HS-5 (cell line): ENCODE measurements around the gene PLCB1.
"Not testable (repeated sequence)": the region's sequence is repeated elsewhere in the genome, so short reads cannot be mapped to it uniquely, and the experiment has no call there.

Experiments used
- DNase-seq: peaks from one replicate; pipeline ENCODE4 v3.0.0-alpha.2; 2012; ENCODE audit warnings: low read depth

Gene PLCB1

DNA sequence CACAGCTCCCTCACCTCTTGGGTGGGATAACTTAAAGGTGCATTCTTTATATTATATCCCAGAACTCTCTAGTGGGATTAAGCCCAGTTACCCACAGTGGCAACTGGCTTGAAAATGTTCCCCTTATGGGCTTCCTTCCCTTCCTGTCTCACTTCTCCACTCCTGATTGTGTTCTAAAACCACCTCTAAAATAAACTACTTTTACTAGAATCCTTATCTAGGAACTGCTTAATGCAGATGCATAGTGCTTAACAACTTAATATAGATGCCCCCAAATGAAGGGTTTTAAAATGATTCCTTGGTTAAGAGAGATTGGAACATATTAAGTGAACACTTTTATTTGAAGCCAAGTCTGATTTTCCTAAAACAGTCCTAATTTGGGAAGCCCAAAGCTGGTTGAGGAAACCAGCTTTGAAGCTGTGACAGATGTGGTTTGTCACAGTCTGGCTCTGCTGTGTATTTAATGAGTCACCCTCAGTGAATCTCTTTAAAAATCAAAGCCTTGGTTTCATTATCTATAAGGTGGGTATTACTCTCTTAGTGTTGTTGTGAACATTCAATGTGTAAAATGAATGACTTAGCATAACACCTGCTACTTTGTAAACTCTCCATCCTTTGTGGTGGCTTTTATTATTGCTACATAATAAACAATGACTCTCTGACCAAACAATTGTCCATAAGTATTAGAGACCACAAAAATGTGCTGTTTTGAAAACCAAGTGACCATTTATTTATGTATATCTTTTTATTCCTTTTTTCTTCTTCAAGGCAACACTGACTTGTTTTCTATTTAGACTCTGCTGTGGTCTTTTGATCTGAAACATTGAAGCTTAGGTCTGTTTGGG is 24.4 kb downstream of the PLCB1 start:
- no peak for DNase-seq

DNA sequence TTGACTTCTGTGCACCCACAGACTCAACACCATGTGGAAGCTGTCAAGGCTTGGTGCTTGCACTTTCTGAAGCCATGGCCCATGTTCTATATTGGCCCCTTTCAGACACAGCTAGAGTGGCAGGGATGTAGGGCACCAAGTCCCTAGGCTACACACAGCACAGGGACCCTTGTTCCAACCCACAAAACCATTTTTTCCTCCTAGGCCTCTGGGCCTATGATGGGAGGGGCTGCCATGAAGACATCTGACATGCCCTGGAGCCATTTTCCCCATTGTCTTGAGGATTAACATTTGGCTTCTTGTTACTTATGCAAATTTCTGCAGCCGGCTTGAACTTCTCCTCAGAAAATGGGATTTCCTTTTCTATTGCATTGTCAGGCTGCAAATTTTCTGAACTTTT is 27.2 kb downstream of the PLCB1 start:
- not testable (repeated sequence) for DNase-seq

DNA sequence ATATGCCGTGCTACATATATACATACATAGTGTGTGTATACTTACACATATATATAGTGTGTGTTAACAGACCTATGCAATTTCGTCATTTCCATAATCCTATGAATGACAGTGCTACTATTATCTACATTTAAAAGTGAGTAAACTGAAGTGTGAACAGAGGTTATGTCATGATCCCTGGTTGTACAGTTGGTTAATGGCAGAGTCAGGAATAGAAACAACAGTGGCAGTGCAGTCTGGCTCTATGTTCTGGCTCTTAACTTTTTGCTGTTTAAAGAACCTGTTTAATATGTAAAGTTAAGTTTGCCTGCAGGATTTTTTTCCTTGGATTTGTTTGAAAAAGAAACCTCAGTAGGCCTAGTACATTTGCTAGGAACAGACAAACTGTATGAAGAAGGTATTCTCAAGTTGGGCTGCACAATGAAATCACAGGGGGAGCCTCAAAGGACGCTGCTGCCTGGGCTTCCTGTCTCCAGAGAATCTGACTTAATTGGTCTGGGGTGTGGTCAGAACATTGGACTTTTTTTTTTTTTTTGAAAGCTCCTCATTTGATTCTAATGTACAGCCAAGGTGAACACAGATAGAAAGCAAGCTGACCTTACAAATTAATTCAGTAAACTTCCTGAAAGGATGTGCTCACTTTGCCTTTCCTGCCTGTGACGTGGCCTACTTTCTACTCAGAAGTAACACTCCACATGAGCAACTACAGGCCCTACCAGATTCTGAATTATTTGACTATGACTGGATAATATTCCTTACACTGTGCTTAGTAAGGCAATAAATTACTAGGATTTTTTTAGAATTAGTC is 29.4 kb downstream of the PLCB1 start:
- no peak for DNase-seq

DNA sequence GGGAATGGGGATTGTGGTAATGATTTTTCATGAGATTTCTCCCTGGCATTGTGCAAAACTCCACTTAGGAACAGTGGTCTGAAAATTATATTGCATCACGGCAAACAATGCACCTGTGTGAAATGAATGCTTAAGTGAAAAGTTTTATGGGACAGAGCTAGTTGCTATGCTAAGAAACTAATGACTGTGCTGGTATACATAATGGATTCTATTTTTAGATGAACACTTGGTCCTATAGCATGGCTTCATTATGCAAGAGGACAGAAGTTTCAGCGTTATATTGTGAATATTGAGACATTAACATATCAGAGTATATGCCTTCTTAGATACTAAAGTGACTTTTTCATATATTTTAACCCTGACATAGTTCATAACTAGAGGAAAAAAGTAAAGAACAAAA is 30.5 kb downstream of the PLCB1 start:
- DNase-seq, result no peak

DNA sequence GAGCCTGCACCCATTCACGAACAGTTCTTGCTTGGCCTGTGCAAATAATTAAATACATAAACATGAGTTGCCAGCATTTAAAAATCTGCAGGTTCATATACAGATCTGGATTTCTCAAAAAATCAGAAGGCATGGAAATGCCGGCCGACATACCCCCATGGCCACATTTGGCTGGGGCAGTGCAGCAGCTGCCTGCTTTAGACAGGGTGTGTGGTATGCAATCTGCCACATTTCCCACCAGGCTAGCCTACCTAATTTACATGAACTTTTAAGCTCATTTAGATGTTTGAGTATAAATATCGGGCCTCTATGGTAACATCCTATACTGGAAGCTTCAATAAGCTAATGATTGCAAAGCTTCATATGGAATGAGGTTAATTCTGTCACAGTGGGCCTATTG is 31.5 kb downstream of the PLCB1 start:
- no peak for DNase-seq

DNA sequence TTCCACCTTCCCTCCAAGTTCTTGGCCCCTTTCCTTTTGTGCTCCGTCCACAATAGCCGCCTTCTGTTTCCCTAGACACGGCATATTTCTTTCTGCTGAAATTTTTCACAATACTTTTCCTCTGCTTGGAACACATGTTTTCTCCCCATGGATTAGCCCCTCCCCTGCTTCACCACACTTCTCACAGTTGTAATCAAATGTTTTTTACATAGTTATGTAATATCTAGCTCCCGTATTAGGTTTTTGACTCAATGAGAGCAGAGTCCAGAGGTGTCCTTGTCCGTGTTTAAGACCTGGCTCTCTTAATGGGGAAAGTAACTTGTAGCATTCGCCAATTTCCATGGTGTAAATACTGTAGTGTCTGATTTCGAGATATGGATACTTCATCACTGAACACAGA is 34.7 kb downstream of the PLCB1 start:
- DNase-seq, result no peak

DNA sequence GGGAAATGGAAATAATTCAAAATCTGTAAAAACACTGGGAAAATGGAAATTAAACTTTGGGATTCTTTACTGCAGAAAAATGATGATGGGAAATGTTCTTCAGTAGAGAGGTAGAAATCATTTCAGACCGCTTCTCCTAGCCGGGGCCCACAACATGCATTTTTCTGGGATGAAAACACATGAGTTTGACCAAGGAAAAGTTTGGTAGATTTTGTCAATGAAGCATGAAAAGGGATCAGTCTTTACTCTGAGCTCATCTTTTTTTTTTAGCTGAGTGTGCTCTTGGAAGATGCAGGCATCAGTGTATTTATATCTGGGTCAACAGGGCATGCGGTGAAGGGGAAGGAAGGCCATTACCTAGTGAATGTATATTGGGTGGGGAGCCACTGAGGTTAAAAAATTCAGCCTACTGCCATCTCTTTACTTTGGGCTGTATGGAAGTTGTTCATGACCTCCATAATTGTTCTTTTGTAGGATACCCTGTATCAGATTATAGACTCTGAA is 36.8 kb downstream of the PLCB1 start:
- no peak for DNase-seq

DNA sequence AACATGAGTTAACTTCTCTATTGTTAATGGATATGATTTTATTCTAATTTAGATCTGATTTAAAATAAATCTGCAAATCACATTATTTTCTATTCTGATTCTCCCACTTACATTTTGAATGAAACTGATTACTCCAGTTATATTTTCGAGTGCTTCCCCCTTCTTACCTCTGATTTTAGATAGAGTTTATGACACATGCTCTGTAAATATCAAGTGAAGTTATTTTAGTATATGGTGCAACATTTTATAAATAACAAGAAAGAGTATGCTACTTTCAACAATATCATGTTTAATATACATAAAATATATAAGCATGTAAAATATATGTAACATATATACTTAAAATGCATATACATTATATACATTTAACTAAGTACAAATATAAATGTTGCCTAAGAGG is 38.9 kb downstream of the PLCB1 start:
- no peak for DNase-seq

DNA sequence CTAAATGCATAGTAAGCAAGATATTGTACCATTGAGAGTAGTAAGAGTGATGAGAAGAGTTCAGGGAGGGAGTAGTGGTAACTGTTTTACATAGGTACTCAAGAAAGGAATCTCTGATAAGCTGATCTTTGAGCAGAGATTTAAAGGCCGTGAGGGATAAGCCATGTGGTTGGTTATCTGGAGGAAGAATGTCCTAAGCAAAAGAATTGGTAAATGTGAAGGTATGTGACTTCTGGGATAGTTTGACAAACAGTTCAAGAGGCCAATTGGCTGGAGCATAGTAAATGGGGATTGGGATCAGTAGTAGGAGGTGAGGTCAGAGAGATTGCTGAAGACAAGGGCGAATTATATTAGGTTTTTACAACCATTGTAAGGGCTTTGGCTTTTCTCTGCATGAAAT is 40.1 kb downstream of the PLCB1 start:
- DNase-seq, result no peak

DNA sequence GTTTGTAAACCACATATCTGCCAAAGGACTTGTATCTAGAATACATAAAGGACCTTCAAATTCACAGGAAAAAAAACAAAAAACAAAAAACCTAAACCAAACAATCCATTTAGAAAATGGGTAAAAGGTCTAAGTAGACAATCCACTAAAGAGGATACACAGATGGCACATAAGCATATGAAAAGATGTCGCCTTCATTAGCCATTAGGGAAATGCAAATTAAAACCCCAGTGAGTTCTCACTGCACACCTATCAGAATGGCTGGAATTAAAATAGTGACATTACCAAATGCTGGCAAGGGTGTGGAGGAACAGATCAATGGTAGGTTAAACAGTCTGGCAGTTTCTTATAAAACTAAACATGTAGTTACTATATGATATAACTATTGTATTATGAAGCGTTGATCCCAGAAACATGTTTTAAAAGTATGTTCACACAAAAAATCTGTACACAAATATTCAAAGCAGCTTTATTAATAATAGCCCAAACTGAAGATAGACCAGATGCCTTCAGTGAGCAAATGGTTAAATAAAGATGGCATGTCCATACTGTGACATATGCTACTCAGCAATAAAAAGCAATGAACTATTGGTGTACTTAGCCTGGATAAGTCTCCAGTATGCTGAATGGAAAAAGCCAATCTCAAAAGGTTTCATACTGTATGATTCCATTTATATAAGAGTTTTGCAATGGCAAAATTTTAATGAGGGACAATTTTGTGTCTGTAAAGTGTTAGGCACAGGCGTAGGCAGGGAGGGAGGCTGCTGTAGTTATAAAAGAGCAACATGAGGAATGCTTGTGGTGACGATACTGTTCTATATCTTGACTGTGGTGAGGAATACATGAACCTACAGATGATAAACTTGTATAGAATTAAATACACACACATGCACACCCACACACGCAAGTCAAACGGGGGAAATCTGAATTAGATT is 43.9 kb downstream of the PLCB1 start:
- no peak for DNase-seq

DNA sequence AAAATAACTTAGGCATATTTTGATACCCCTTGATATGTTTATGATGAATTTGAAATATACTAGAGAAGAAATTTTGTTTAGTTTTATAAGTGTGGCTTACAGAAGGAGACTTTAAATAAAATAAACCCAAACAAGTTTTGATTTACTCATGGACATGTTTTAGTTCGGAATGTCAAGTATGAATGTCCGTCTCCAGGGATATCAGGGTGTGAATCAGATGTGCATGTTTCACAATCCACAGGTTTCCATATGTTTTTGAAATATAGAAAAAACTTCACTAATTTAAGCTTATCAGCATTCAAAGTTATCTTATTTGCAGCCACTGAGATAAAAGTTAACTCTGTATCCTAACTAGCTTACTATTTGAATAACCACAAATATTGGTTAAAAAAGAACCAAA is 51.5 kb downstream of the PLCB1 start:
- DNase-seq, result peak; percentile 2

DNA sequence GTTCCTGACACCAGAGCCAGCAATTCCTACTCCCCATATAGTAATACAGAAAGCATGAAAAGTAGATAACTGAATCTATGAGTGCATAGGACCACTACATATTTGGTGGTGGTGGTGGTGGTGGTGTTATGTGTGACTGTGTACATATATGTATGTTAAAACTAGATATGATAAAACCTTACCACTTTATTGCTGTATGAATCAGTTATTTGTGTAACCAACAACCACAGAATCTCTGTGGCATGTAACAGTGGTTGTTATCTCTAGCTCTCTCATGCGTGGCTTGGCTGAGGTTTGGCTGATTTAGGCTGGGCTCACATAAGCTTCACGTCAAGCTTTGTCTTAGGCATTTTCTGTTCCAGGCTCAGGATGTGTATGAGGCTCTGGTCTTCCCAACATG is 55.7 kb downstream of the PLCB1 start:
- DNase-seq, result no peak

DNA sequence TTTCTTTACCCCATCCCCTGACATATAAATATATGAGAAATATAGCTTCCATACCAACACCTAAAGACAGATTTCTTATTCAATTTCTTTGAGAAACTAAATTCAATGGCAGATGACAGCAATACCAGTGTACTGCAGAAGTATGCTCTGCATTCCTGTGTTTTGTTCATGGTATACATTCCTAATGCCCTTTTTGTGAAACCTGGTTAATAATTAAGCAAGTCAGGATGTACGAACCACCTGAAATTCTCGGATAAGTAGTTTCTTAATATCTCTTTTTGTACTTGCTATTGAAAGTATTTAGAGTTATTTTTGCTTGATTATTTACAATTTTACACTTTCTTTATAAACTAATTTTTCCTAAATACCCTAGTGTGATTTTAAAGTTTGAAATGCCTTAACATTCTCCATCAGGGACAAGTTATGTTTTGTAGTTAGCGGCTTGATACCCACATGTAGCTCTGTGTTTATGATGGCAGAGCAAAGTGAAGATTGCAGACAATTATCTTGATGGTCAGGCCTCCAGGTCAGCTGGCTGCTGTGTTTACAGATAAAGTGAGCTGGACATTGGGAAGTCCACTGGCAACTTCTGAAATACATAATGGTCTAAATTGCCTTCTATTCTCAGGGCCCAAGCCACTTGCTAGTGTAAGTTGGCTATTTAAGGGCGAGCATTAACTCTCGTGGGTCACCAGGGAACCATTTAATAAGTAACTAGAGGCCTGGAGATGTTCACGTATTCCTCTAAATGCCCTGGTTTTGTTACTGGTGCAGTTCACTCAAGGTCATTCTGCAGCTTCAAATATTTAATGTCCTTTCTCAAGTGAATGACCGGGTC is 58.2 kb downstream of the PLCB1 start:
- DNase-seq, result no peak

DNA sequence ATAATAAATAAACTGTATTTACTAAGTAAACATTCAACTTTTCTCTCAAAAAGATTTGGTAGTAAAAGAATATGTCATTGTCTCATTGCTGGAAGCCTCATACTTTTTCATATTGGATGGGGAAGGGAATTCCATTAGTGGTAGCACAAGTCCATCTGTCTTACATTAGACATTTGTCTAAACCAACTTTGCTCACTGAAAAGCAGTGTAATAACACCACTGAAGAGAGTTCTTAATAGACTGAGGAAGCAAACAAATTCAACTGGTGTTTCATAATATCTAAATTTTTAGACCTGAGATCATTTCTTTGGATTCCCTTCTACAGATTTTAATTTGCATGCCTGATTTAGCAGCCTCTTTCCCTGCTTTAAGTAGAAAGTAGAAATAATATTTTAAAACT is 62.7 kb downstream of the PLCB1 start:
- no peak for DNase-seq

DNA sequence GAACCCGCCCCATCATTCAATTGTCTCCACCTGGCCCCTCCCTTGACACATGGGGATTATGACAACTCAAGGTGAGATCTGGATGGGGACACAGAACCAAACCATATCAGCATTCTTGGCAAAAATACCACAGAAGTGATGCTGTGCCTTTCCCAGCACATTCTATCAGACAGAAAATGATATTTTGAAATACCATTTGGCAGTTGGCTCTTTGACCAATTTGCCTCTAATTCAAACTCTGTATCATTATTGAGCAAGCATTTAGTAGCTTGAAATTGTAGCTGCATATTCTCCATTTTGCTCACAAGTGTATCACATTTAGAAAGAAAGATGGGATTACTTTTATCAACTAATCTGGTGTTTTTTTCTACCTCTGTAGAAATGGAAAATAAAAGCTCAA is 64.0 kb downstream of the PLCB1 start:
- DNase-seq, result no peak

DNA sequence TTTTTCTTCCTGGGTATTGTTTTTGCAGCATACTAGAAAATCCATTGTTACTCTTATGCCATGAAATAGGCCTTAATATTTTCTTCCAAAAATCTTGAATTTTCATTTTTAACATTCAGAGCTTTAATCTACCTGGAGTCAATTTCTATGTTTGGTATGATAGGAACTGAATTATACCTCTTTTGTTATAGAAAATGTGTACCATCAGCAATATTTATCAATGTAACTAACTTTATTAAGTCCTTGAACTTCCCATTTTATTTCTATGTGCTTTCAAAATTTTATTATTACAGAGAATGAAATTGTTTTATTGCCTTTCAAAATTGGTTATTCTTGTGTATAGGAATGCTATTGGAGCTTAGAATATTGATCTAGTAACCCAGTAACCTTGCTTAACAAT is 68.2 kb downstream of the PLCB1 start:
- DNase-seq, result no peak

DNA sequence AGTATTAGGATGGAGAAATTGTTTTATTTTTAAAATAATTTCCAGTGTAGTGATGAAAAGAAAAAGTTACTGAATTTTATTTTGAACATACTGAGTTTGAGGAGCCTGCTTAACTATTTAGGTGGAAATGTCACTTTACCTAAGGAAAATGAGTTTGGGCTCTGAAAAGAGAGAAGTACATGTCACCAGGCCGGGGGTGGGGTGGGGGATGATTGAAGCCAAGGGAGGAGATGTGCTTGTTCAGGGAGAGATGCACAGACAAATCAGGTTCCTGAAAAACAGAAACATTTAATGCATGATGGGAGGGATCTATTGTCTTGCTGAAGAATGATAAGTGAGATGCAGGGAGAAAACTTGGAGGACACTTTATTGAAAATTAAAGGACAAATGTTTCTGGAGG is 71.3 kb downstream of the PLCB1 start:
- DNase-seq, result no peak

DNA sequence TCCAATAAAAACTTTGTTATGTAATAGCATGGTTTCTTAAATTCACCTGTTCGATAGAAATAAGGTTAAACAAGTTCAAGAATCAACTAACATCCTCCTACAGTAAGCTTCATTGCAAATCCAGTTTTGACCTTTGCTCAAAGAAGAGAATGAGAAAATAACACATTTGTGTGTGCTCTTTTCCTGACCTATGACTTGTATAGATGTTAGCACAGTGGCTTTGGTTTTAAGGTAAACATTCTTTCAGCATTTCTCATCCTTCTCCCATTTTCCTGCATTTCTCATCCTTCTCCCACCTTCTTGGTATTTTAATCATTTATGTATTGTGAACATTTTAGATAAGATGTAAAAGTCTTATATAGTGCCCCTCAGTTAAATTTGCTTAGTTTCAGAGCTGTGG is 73.9 kb downstream of the PLCB1 start:
- no peak for DNase-seq

DNA sequence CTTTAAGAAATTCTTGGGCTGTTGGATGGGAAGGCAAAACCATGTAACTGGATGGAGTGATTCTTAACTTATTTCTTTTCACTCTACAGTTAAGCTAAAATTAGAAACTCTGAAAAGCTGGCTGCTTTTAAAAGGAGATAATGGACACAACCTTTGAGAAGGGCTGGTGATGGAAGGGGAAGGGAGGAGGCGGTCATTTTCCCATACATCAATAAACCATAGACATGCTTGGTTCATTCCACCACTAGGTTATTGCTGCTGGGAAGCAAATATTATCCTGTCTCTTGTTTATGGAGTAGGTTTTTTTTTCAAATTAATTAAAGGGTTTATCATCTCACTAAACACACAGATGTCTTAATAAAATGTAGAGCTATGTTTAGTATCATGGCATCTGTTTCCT is 76.2 kb downstream of the PLCB1 start:
- DNase-seq, result no peak

DNA sequence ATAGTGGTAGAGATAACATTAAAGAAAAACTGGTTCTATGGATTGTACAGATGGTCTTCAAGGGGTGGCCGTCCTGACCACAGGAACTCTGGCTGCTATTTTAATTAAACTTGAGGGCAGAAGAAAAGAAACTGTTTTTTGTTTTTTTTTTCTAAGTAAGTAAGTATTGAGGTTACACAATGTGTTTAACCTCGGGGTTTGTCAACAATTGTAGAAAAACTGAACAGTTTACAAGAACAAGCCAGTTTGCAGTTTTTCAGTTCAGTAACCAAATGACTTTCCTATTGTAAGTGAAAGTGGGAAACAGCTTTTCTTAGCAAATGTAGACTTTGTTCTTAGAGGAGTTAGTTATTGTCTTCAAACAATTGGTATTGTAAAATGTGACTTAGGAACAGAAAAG is 77.0 kb downstream of the PLCB1 start:
- no peak for DNase-seq

DNA sequence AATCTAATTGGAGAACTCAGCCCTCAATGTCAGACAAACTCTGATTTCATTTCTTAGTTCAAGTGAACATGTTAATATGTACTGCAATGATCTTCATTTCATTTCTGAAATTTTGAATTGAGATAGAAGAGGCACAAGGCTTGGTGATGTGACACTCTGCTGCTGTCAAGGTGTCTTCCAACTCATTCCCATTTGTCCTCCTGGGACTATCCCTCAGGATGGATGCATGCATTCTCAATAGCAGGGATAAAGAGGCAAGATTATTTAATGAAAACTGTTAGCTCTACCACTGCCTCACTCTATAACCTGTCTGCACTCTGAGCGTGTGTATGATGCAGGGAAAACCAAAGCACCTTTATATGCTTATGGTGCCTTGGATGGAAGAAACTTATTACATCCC is 78.7 kb downstream of the PLCB1 start:
- no peak for DNase-seq
